Muscle of back (tissue), 11 donors: Measurements from ENCODE around the gene ABCB1. TPM values are rescaled to one million over a fixed set of nuclear protein-coding genes. Genes with fewer than 3 reads are reported as not detected.
"Not testable (repeated sequence)": the region's sequence is repeated elsewhere in the genome, so short reads cannot be mapped to it uniquely, and the experiment has no call there.

Experiments used
- DNase-seq, 3 donors: peaks; one replicate each; pipeline versions ENCODE4 v3.0.0 to v3.0.0-alpha.2; 2013
- polyA plus RNA-seq, 10 donors: library from polyadenylated mRNA; unstranded; fragments of 120-200 nt; gene quantifications; one replicate each; pipeline ENCODE4 v1.2.1, GENCODE V29; 2013; ENCODE audit not compliant: insufficient read length in 10 of 10

Gene ABCB1
- polyA plus RNA-seq, 10 donors, result 0.09 to 1.1 (median 0.46) TPM

GRCh38 chr7:87473192-87473591 is 127.5 kb downstream of the ABCB1 start:
- no peak for DNase-seq

GRCh38 chr7:87471473-87471872 is 129.2 kb downstream of the ABCB1 start:
- no peak for DNase-seq

DNA sequence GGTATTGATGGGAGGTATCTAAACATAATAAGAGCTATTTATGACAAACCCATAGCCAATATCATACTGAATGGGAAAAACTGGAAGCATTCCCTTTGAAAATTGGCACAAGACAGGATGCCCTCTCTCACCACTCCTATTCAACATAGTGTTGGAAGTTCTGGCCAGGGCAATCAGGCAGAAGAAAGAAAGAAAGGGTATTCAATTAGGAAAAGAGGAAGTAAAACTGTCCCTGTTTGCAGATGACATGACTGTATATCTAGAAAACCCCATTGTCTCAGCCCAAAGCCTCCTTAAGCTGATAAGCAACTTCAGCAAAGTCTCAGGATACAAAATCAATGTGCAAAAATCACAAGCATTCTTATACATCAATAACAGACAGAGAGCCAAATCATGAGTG is 131.5 kb downstream of the ABCB1 start:
- DNase-seq, result not testable (repeated sequence)

DNA sequence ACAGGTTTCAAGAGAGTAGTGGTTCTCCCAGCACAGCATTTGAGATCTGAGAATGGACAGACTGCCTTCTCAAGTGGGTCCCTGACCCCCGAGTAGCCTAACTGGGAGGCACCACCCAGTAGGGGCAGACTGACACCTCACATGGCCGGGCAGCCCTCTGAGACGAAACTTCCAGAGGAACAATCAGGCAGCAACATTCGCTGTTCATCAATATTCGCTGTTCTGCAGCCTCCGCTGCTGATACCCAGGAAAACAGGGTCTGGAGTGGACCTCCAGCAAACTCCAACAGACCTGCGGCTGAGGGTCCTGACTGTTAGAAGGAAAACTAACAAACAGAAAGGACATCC is 135.2 kb downstream of the ABCB1 start:
- DNase-seq, result not testable (repeated sequence)

DNA sequence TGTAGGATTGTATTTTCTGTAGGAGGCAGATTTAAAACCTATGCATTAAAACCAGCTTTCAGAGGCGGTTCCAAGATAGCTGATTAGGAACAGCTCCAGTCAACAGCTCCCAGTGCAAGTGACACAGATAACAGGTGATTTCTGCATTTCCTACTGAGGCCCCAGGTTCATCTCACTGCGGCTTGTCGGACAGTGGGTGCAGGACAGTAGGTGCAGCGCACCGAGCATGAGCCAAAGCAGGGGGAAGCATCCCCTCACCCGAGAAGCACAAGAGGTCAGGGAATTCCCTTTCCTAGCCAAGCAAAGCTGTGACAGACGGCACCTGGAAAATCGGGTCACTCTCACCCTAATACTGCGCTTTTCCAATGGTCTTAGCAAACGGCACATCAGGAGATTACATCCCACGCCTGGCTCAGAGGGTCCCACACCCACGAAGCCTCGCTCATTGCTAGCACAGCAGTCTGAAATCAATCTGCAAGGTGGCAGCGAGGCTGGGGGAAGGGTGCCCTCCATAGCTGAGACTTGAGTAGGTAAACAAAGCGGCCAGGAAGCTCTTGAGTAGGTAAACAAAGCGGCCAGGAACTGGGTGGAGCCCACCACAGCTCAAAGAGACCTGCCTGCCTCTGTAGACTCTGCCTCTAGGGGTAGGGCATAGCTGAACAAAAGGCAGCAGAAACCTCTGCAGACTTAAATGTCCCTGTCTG is 135.7 kb downstream of the ABCB1 start:
- DNase-seq, result not testable (repeated sequence)

GRCh38 chr7:87463982-87464381 is 136.7 kb downstream of the ABCB1 start:
- DNase-seq, result no peak

- DNase-seq, result not testable (repeated sequence)
Observed at GRCh38 chr7:87460444-87460843, 140.2 kb downstream of the ABCB1 start.

DNA sequence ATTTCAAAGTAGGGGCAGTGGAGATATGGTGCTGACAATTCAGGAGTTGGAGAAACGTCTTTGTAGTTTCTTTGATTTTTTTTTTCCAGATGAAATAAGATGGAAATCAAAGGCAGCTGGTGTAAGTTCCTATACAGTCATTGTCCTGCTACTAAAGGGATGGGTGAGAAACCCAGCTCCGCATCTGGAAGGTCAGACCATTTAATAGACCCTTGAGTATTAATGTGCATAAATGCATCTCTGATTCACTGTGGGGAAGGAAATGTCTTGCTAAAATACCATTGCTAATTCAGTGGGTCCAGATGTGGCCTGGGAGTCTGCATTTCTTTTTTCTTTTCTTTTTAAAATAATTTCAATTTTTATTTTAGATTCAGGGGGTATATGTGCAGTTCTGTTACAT is 140.7 kb downstream of the ABCB1 start:
- DNase-seq, result no peak

DNA sequence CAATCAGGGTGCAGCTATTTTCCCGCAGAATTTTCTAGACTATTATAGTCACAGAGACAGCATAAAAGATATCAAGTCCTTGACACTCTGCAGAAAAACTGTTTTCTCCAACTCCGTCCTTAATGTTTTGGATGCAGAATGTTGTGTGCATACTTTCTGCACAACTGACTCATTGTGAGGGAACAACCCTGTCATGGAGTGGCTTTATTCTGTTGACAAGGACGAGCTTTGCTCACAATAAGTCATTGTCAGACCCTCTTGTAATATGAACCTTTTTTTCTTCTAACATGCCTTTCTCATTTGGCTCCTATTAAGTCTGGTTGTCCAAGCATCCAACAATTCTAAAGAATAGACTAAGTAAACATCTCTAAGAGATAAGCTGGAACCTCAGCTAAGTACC is 142.5 kb downstream of the ABCB1 start:
- DNase-seq, result no peak

DNA sequence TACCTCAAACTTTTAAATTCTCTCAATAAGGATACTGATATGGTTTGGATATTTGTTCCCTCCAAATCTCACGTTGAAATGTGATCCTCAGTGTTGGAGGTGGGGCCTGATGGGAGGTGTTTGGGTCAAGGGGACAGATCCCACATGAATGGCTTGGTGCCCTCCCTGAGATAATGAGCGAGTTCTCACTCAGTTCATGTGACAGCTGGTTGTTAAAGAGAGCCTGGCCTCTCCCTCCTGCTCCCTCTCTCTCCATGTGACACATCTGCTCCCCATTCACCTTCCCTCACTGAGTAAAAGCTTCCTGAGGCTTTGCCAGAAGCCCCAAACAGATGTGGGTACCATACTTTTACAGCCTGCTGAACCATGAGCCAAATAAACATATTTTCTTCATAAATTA is 144.4 kb downstream of the ABCB1 start:
- no peak for DNase-seq

Other genes starting within 250 kb of the ABCB1 start
- gene ABCB4, start 125.2 kb downstream of the ABCB1 start, polyA plus RNA-seq, result 1 to 10 TPM in 1 of 10 donors, under 1 TPM in 9; 0.14 to 1.4 (median 0.34) TPM
- under 1 TPM; 0.12 to 0.95 (median 0.21) TPM for gene RUNDC3B, start 27.5 kb upstream of the ABCB1 start, polyA plus RNA-seq